Neural cell (in vitro differentiated cells): ENCODE data around the gene TAL1. TPM values are rescaled to one million over a fixed set of nuclear protein-coding genes. Genes with fewer than 3 reads are reported as not detected.

Experiments
- H2AFZ ChIP-seq: fragments of 200-600, 300-800 bp; sonication (generic), shearing (Covaris generic); 2 replicates; pipeline ENCODE4 v1.6.0; 2014; ENCODE audit warnings: low read depth, mild to moderate bottlenecking, antibody characterized with exemption, low read length, moderate library complexity
- H3F3A ChIP-seq: fragments of 200-600 bp; shearing (Covaris generic); 2 replicates; pipeline ENCODE4 v1.6.1; 2016; ENCODE audit warnings: mild to moderate bottlenecking, moderate library complexity, mixed read lengths, antibody characterized with exemption, low read length; ENCODE audit not compliant: insufficient read depth, poor library complexity, severe bottlenecking
- H3K27ac ChIP-seq: fragments of 200-600, 300-800 bp; sonication (generic), shearing (Covaris generic); 2 replicates; pipeline ENCODE4 v1.5.1; 2014; ENCODE audit warnings: mild to moderate bottlenecking, low read length, moderate library complexity
- H3K27me3 ChIP-seq: fragments of 300-800, 200-600 bp; sonication (generic), shearing (Covaris generic); 2 replicates; pipeline ENCODE4 v1.6.0; 2014; ENCODE audit warnings: mild to moderate bottlenecking, low read depth, low read length, moderate library complexity; ENCODE audit not compliant: insufficient read depth
- H3K36me3 ChIP-seq: fragments of 300-800, 200-600 bp; sonication (generic), shearing (Covaris generic); 2 replicates; pipeline ENCODE4 v1.5.1; 2014; ENCODE audit warnings: mild to moderate bottlenecking, antibody characterized with exemption, low read length, moderate library complexity; ENCODE audit not compliant: insufficient read depth
- H3K4me2 ChIP-seq: fragments of 300-800, 200-600 bp; sonication (generic), shearing (Covaris generic); 2 replicates; pipeline ENCODE4 v1.6.0; 2014; ENCODE audit warnings: mild to moderate bottlenecking, low read length
- H3K4me3 ChIP-seq: fragments of 300-800, 200-600 bp; sonication (generic), shearing (Covaris generic); 2 replicates; pipeline ENCODE4 v1.5.1; 2014; ENCODE audit warnings: mild to moderate bottlenecking, low read length, moderate library complexity
- H3K79me2 ChIP-seq: fragments of 200-600 bp; shearing (Covaris generic); replicated peaks from 2 replicates; pipeline ENCODE4 v1.6.0; 2014; ENCODE audit warnings: mild to moderate bottlenecking, low read length, moderate library complexity; ENCODE audit not compliant: insufficient read depth
- H3K9ac ChIP-seq: fragments of 300-800, 200-600 bp; sonication (generic), shearing (Covaris generic); 2 replicates; pipeline ENCODE4 v1.6.1; 2016; ENCODE audit warnings: mild to moderate bottlenecking, low read length, mixed read lengths
- H3K9me2 ChIP-seq: fragments of 200-600 bp; shearing (Covaris generic); 2 replicates; pipeline ENCODE4 v1.6.1; 2016; ENCODE audit warnings: mild to moderate bottlenecking, low read length, mixed read lengths; ENCODE audit not compliant: insufficient read depth
- H3K9me3 ChIP-seq: fragments of 200-600, 300-800 bp; sonication (generic), shearing (Covaris generic); 2 replicates; pipeline ENCODE4 v1.6.1; 2016; ENCODE audit warnings: mild to moderate bottlenecking, mixed run types, low read length, moderate library complexity, mixed read lengths
- H4K20me1 ChIP-seq: fragments of 200-600 bp; shearing (Covaris generic); 2 replicates; pipeline ENCODE4 v1.6.1; 2016; ENCODE audit warnings: mild to moderate bottlenecking, mixed run types; ENCODE audit not compliant: insufficient read depth
- EP300 ChIP-seq: fragments of 450-650 bp; conservative IDR thresholded peaks from 2 replicates; pipeline ENCODE4 v1.6.1; 2014; ENCODE audit warnings: antibody characterized with exemption, mild to moderate bottlenecking, moderate library complexity; ENCODE audit not compliant: poor library complexity, severe bottlenecking
- EZH2 ChIP-seq: fragments of 200-600, 300-800 bp; shearing (Covaris generic), sonication (generic); IDR thresholded peaks from 2 replicates; pipeline ENCODE4 v1.6.1; 2014; ENCODE audit warnings: antibody characterized with exemption, low read length, borderline replicate concordance, mild to moderate bottlenecking; ENCODE audit not compliant: insufficient read depth, poor library complexity, severe bottlenecking
- MXI1 ChIP-seq: fragments of 450-650 bp; conservative IDR thresholded peaks from 2 replicates; pipeline ENCODE4 v1.6.1; 2014; ENCODE audit warnings: antibody characterized with exemption, mild to moderate bottlenecking; ENCODE audit not compliant: poor library complexity, severe bottlenecking
- POLR2AphosphoS5 ChIP-seq: IDR thresholded peaks from 2 replicates; pipeline ENCODE4 v1.6.1; 2012
- RAD21 ChIP-seq: fragments of 450-650 bp; conservative IDR thresholded peaks from 2 replicates; pipeline ENCODE4 v1.6.1; 2014; ENCODE audit warnings: antibody characterized with exemption, mild to moderate bottlenecking, moderate library complexity
- REST ChIP-seq: IDR thresholded peaks from 2 replicates; pipeline ENCODE4 v1.6.1; 2012; ENCODE audit warnings: borderline replicate concordance
- SMC3 ChIP-seq: fragments of 450-650 bp; conservative IDR thresholded peaks from 2 replicates; pipeline ENCODE4 v1.6.1; 2014; ENCODE audit warnings: antibody characterized with exemption, mild to moderate bottlenecking, moderate library complexity; ENCODE audit not compliant: poor library complexity
- TAF1 ChIP-seq: IDR thresholded peaks from 2 replicates; pipeline ENCODE4 v1.6.1; 2012; ENCODE audit warnings: low read depth
- polyA plus RNA-seq: library from polyadenylated mRNA; depleted of rRNA; stranded (reverse); fragments of >200 nt; gene quantifications from 2 replicates; pipeline ENCODE4 v1.2.3, GENCODE V29; 2014
- TF ChIP-seq, protein P1 (sequence below): fragments of 450-650 bp; IDR thresholded peaks from 2 replicates; pipeline ENCODE4 v1.5.1; 2014; ENCODE audit warnings: antibody characterized with exemption, mild to moderate bottlenecking, moderate library complexity; ENCODE audit not compliant: poor library complexity, severe bottlenecking

The TAL1 gene
- polyA plus RNA-seq, 1 donor from 2014 or later = not detected

- H3K27me3 ChIP-seq = no peaks in the 10 kb centered on the region
- no peak overlapping the region for H3K9ac ChIP-seq
- no peak overlapping the region for H2AFZ ChIP-seq
- no peaks in the 10 kb centered on the region for H3K9me3 ChIP-seq
- TF ChIP-seq EP300 (no peak), EZH2 (no peak), REST (no peak), RAD21 (no peak), MXI1 (no peak), POLR2AphosphoS5 (no peak)
- TF ChIP-seq, protein P1, sequence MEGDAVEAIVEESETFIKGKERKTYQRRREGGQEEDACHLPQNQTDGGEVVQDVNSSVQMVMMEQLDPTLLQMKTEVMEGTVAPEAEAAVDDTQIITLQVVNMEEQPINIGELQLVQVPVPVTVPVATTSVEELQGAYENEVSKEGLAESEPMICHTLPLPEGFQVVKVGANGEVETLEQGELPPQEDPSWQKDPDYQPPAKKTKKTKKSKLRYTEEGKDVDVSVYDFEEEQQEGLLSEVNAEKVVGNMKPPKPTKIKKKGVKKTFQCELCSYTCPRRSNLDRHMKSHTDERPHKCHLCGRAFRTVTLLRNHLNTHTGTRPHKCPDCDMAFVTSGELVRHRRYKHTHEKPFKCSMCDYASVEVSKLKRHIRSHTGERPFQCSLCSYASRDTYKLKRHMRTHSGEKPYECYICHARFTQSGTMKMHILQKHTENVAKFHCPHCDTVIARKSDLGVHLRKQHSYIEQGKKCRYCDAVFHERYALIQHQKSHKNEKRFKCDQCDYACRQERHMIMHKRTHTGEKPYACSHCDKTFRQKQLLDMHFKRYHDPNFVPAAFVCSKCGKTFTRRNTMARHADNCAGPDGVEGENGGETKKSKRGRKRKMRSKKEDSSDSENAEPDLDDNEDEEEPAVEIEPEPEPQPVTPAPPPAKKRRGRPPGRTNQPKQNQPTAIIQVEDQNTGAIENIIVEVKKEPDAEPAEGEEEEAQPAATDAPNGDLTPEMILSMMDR = no peak
- H3K79me2 ChIP-seq = no peaks in the 10 kb centered on the region
- no peak overlapping the region for H3K4me3 ChIP-seq
- no peak overlapping the region for H3K27ac ChIP-seq
- H3F3A ChIP-seq = no peaks in the 10 kb centered on the region
- no peak overlapping the region for H3K4me2 ChIP-seq
- no peaks in the 10 kb centered on the region for H4K20me1 ChIP-seq
- no peaks in the 10 kb centered on the region for H3K9me2 ChIP-seq
- no peaks in the 10 kb centered on the region for H3K36me3 ChIP-seq
Observed at GRCh38 chr1:47209725-47210325, 22.2 kb downstream of the TAL1 start.

DNA sequence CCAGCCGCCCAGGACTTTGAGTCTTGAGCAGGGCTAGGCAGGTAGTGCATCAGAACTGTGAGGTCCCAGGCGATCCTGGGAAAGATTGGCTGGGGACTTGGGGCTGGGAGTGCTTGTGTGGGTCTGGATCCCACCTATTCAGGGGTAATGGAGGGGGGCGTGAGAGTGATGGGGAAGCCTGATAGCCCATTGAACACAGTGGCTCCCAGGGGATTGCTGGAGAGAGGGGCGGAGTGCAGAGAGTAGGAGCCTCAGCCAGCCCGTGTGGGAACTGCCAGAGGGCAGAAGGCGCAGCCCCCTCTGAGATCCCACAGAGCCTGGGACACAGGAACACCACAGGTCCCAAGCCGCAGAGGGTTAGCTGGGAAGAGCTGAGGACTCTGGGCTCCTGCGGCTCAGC is 22.9 kb downstream of the TAL1 start:
- H3K4me3 ChIP-seq = no peak overlapping the region
- H3K36me3 ChIP-seq = no peaks in the 10 kb centered on the region
- H2AFZ ChIP-seq = no peak overlapping the region

More for the DNA sequence above, 22.9 kb downstream of the TAL1 start:
- Histone ChIP-seq H3K9me3 (no peaks in the 10 kb centered on the region), H3K79me2 (no peaks in the 10 kb centered on the region), H3K27me3 (no peaks in the 10 kb centered on the region), H3K27ac (no peak overlapping the region), H3K9me2 (no peaks in the 10 kb centered on the region), H4K20me1 (no peaks in the 10 kb centered on the region), H3F3A (no peaks in the 10 kb centered on the region), H3K9ac (no peak overlapping the region), H3K4me2 (no peak overlapping the region)
- TF ChIP-seq SMC3 (no peak), RAD21 (no peak), EZH2 (no peak), TAF1 (no peak), MXI1 (no peak), EP300 (no peak), REST (no peak)
- TF ChIP-seq, protein P1 = no peak
